ENCODE results near the gene KCNJ14.
"Not testable (repeated sequence)": the region's sequence is repeated elsewhere in the genome, so short reads cannot be mapped to it uniquely, and the experiment has no call there.

KCNJ14 gene

DNA sequence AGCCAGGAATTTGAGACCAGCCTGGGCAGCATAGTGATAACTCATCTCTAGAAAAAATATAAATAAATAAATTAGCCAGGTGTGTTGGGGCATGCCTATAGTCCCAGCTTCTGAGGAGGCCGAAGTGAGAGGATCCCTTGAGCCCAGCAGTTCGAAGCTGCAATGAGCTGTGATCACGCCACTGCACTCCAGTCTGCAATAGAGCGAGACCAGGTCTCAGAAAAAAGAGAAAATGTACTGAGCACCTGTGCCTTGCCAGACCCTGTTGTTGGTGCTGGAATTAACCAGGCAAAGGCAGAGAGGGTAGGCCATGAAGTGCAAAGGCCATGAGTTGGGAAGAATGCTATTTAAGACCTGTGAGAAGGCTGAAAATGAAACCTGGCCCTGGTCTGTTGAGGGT lies 16.5 kb downstream of the KCNJ14 start:
- no peak for DNase-seq (ENCODE audit: low spot score)

GRCh38 chr19:48473161-48473966 lies 18.0 kb downstream of the KCNJ14 start:
- DNase-seq (ENCODE audit: low spot score): no peak

- DNase-seq (ENCODE audit: low spot score): no peak
These were observed 18.8 kb downstream of the KCNJ14 start for GRCh38 chr19:48474084-48474592.

GRCh38 chr19:48475369-48476068 lies 20.1 kb downstream of the KCNJ14 start:
- no peak for DNase-seq (ENCODE audit: low spot score)

- DNase-seq (ENCODE audit: low spot score): no peak
These were observed 20.8 kb downstream of the KCNJ14 start for GRCh38 chr19:48476176-48476575.

- no peak for DNase-seq (ENCODE audit: low spot score)
These were observed 21.8 kb downstream of the KCNJ14 start for GRCh38 chr19:48477067-48477685.

- no peak for DNase-seq (ENCODE audit: low spot score)
These were observed 22.4 kb downstream of the KCNJ14 start for GRCh38 chr19:48477698-48478338.

- no peak for DNase-seq (ENCODE audit: low spot score)
These were observed 23.2 kb downstream of the KCNJ14 start for GRCh38 chr19:48478339-48479256.

- DNase-seq (ENCODE audit: low spot score): no peak
These were observed 24.3 kb downstream of the KCNJ14 start for GRCh38 chr19:48479686-48480085.

GRCh38 chr19:48480183-48480557 lies 24.8 kb downstream of the KCNJ14 start:
- peak; percentile 28 for DNase-seq (ENCODE audit: low spot score)

DNA sequence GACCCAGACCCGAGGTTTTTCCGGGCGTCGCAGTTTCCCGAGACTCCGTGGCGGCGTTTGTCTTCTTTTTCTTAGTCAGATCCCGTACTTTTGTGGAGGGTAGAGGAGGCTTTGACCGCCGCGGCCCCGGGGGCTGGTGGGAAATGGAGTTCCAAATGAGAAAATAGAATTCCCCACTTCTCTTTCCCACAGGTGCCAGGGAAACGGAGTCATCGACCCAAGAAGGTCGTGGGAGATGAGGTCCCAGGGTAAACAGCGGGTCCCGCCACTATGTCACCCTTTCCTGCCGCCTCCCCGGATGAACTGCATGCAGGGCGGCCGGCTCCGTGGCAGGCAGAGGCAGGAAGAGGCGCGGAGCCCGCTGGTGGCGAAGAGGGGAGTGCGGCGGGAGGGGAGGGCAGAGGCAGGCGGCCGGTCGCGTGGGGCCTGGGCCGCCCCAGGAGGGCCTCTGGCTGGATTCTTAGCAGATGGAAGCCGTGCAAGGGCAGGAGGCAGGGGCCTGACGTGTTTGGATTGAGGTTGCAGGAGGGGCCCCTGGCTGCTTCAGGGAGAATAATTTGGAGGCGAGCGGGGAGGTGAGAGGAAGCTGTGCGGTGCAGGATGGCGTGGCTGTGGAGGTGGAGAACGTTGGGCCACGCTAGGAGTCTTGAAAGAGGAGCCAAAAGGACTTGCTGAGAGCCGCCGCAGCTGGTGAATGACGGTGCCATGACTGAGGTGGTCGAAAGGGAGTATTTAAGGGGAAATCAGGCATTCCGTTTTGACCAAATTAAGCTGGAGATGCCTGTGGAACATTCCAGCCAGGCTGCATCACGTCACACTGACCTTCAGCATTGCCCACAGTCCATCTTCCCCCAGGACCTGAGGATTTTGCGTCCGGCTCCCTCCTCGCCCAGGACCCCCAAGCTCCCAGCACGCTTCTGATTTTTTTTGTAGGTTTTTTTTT lies 25.5 kb downstream of the KCNJ14 start:
- DNase-seq (ENCODE audit: low spot score): peak; percentile 62

DNA sequence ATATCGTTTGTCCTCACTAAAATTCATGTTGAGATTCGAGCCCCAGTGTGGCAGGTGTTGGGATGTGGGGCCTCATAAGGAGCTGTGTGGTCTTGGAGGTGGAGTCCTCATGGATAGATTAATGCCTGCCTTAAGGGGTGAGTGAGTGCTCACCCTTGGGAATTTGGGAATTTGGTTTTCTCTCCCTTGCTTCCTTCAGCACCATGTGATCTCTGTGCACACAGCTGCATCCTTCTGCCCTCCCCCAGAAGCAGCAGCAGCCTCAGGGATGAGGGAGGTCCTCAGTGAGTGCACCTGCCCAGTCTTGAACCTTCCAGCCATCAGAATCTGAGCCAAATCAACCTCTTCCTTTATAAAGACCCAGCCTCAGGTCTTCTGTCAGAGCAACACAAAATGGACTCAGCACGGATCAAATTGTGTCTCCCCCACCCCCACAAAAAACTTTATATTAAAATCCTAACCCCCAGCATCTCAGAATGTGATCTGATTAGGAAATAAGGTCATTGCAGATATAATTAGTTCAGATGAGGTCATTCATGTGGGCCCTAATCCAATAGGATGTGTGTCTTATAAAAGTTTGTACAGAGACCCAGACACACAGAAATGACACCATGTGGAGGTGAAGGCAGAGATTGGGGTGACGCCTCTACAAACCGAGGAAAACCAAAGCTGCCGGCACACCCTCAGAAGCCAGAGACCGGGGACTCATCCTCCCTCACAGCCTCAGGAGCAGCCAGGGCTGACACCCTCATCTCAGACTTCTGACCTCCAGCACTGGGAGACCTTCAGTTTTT lies 26.7 kb downstream of the KCNJ14 start:
- no peak for DNase-seq (ENCODE audit: low spot score)

GRCh38 chr19:48483301-48483700 lies 27.9 kb downstream of the KCNJ14 start:
- no peak for DNase-seq (ENCODE audit: low spot score)

DNA sequence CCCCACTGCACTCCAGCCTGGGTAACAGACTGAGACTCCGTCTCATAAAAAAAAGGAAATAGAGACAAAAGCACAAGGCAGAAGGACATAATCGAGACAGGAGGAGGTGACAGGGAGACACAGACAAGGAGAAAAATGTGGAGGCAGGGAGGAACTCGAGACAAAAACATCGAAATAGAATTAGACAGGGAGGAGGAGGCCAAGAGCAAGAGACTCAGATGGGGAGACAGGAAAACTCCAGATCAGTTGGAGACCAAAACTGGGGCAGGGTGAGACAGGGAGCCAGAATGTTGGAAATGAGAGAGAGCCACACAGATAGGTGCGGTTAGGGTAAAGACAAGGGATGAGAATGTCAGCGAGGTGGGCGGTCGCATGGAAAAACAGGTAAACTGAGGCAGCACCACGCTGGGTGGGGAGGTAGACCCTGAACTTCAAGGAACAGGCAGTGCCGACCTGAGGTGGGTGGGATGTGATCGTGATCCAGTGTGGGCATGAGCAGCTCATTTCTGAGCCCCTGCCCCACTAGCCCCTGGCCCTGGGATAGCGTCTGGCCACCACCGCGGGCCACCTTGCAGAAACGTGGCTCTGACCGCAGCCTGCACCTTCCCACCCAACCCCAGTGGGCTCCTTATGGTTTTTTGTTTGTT lies 29.0 kb downstream of the KCNJ14 start:
- DNase-seq (ENCODE audit: low spot score): no peak

DNA sequence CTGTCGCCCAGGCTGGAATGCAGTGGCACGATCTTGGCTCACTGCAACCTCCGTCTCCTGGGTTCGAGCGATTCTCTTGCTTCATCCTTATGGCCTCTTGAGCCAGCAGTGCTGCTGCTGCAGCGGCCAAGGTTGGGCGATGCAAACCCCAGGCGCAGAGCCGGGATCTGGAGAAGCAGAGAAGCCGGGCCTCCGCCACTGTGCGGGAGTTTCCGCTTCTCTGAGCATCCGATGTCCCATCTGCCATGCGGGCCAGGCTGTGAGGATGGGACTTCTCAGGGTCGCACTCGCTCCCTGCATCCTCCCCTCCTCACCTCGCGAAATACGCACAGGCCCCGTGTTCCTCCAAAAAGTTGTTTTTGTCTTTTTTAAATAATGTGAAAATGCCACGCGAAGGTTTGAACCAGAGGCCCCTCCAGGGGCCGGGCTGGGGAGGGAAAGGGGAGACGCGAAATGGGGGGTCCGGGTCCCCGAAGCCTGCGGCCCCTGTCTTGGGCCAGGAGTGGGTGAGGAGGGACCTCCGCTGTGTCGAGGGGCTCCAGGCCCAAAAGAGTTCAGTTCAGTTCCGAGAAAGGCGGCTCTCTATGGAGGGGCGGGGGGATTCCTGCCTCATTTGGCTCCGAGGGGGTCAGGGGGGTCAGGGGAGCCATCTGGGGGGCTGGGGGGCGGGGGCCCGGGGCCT lies 29.7 kb downstream of the KCNJ14 start:
- DNase-seq (ENCODE audit: low spot score): no peak

DNA sequence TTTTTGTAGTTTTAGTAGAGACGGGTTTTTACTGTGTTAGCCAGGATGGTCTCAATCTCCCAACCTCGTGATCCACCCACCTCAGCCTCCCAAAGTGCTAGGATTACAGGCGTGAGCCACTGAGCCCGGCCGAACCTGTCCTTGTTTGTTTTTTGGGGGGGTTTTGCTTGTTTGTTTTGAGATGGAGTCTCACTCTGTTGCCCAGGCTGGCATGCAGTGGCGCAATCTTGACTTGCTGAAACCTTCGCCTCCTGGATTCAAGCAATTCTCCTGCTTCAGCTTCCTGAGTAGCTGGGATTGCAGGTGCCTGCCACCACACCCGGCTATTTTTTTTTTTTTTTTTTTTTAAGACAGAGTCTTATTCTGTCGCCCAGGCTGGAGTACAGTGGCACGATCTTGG lies 31.3 kb downstream of the KCNJ14 start:
- not testable (repeated sequence) for DNase-seq (ENCODE audit: low spot score)

DNA sequence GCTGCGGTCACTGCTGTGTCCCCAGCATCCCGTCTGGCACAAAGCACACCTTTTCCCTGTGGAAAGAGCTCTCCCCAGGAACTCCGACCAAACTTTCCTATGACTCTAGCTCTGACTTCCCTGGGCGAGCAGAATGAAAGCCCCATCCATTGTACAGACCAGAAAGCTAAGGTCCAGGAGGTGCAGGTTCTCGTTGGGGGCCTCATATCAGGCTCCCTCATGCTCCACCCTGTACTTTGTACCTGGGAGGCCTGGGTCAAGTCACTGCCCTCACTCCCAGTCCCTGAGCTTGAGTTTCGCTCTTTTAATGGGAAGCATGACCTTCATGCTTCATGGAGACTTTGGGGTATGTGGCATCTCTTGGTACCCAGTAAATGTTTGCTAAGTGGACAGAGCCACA lies 32.2 kb downstream of the KCNJ14 start:
- no peak for DNase-seq (ENCODE audit: low spot score)

- DNase-seq (ENCODE audit: low spot score): no peak
These were observed 32.6 kb downstream of the KCNJ14 start for GRCh38 chr19:48487948-48488347.
